WTC11 (cell line): ENCODE data around the gene NEK8.

Source experiments
- PRRX2 ChIP-seq: fragments of 250-450 bp; sonication (Bioruptor Pico); IDR thresholded peaks from 2 replicates; pipeline ENCODE4 v1.8.0; 2021; ENCODE audit warnings: mild to moderate bottlenecking
- ZNF671 ChIP-seq: fragments of 250-450 bp; sonication (Bioruptor Pico); IDR thresholded peaks from 2 replicates; pipeline ENCODE4 v1.8.0; 2021; ENCODE audit warnings: mild to moderate bottlenecking
- TF ChIP-seq, protein P1 (sequence below): fragments of 200-600 bp; IDR thresholded peaks from 2 replicates; pipeline ENCODE4 v1.8.0; 2022; ENCODE audit warnings: antibody characterized with exemption
- TF ChIP-seq, protein P2 (sequence below): sonication (generic); formaldehyde crosslinking; IDR thresholded peaks from 2 replicates; pipeline ENCODE4 v1.8.1; 2022; ENCODE audit warnings: mild to moderate bottlenecking, missing genetic modification reagents, moderate library complexity, borderline replicate concordance

- TF ChIP-seq PRRX2 (CRISPR knock-in tag) = no peak
- TF ChIP-seq ZNF671 = no peak
- TF ChIP-seq, protein P1, sequence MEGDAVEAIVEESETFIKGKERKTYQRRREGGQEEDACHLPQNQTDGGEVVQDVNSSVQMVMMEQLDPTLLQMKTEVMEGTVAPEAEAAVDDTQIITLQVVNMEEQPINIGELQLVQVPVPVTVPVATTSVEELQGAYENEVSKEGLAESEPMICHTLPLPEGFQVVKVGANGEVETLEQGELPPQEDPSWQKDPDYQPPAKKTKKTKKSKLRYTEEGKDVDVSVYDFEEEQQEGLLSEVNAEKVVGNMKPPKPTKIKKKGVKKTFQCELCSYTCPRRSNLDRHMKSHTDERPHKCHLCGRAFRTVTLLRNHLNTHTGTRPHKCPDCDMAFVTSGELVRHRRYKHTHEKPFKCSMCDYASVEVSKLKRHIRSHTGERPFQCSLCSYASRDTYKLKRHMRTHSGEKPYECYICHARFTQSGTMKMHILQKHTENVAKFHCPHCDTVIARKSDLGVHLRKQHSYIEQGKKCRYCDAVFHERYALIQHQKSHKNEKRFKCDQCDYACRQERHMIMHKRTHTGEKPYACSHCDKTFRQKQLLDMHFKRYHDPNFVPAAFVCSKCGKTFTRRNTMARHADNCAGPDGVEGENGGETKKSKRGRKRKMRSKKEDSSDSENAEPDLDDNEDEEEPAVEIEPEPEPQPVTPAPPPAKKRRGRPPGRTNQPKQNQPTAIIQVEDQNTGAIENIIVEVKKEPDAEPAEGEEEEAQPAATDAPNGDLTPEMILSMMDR = no peak
- TF ChIP-seq, protein P2, sequence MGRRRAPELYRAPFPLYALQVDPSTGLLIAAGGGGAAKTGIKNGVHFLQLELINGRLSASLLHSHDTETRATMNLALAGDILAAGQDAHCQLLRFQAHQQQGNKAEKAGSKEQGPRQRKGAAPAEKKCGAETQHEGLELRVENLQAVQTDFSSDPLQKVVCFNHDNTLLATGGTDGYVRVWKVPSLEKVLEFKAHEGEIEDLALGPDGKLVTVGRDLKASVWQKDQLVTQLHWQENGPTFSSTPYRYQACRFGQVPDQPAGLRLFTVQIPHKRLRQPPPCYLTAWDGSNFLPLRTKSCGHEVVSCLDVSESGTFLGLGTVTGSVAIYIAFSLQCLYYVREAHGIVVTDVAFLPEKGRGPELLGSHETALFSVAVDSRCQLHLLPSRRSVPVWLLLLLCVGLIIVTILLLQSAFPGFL (CRISPR knock-in tag) = no peak
These were observed 13.1 kb downstream of the NEK8 start for GRCh38 chr17:28741358-28742349.
